ENCODE data around the gene KCNIP4. TPM values are rescaled to one million over a fixed set of nuclear protein-coding genes. Genes with fewer than 3 reads are reported as not detected.

The KCNIP4 gene
- total RNA-seq, 4 donors from 2014 or later = 2.5 TPM; not detected in 2

DNA sequence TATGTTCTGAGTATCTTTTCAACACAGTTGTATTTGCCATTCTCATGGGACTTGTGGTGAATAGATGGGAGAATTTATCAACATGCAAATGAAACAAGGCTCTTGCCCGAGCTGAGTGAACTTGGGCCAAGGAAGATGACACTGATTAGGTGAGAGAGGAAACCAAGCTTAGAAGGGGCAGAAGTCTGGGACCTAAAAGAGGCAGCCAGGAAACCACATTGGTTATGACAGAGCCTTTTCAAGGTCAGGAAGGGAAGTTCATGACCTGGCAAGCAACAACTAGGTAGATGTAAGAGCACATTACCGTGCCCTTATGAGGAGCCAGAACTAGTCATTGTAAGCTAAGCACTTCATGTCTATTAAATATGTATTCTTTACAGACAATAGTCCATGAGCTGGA lies 658.0 kb downstream of the KCNIP4 start:
- Histone ChIP-seq H3K36me3 (no peaks in the 10 kb centered on the region), H3K4me1 (no peaks in the 10 kb centered on the region), H3K9me3 (no peaks in the 10 kb centered on the region), H3K27me3 (no peaks in the 10 kb centered on the region), H3K4me3 (no peak overlapping the region), H3K27ac (no peak overlapping the region)
- 40 to 48% methylated on average over 1 to 2 of the region's 2 CpGs for WGBS, 2 donors (ENCODE audit: low coverage in 1 of 2)
- intact Hi-C loops (cut with DNase I; ENCODE audit: low total_unique reads) = loop anchor here (10.0 kb wide), 1 partner anchor 114 kb away; no protein-coding TSS in a partner anchor
- DNase-seq = no peak
- in situ Hi-C loops (cut with MboI; ENCODE audit: low pct_ligation_motif_present in 1 of 4, low pct_unique_long_range_greater_than_20kb in 1 of 4, low sequenced_read_pairs in 3 of 4) = no loop called here
- TF ChIP-seq, protein P1, sequence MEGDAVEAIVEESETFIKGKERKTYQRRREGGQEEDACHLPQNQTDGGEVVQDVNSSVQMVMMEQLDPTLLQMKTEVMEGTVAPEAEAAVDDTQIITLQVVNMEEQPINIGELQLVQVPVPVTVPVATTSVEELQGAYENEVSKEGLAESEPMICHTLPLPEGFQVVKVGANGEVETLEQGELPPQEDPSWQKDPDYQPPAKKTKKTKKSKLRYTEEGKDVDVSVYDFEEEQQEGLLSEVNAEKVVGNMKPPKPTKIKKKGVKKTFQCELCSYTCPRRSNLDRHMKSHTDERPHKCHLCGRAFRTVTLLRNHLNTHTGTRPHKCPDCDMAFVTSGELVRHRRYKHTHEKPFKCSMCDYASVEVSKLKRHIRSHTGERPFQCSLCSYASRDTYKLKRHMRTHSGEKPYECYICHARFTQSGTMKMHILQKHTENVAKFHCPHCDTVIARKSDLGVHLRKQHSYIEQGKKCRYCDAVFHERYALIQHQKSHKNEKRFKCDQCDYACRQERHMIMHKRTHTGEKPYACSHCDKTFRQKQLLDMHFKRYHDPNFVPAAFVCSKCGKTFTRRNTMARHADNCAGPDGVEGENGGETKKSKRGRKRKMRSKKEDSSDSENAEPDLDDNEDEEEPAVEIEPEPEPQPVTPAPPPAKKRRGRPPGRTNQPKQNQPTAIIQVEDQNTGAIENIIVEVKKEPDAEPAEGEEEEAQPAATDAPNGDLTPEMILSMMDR (IDR thresholded peaks at IDR 0.05) = no peak
- TF ChIP-seq POLR2A (IDR thresholded peaks at IDR 0.05) (no peak), EP300 (IDR thresholded peaks at IDR 0.05; ENCODE audit: low read depth) (no peak), POLR2AphosphoS5 (IDR thresholded peaks at IDR 0.05) (no peak)

DNA sequence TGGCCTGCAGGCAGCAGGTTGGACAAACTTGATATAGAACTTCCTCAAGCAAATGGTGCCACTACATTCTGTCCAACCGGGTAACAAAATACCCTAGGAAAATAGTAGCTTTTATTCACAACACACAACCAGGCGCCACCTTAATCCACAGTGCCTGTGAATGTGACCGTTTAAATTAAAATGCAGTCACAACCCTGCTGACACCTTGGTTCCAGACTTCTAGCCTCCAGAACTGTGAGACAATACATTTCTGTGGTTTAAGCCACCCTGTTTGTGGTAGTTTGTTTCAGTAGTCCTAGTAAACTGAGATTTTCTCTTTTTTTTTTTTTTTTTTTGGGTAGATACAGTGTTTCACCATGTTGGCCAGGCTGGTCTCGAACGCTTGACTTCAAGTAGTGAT lies 672.5 kb downstream of the KCNIP4 start:
- H3K27me3 ChIP-seq = no peaks in the 10 kb centered on the region
- TF ChIP-seq, protein P1 (IDR thresholded peaks at IDR 0.05) = no peak
- TF ChIP-seq POLR2AphosphoS5 (IDR thresholded peaks at IDR 0.05) (no peak), POLR2A (IDR thresholded peaks at IDR 0.05) (no peak), EP300 (IDR thresholded peaks at IDR 0.05; ENCODE audit: low read depth) (no peak)
- no peak for DNase-seq
- in situ Hi-C loops (cut with MboI; ENCODE audit: low pct_ligation_motif_present in 1 of 4, low pct_unique_long_range_greater_than_20kb in 1 of 4, low sequenced_read_pairs in 3 of 4) (no loop called here), intact Hi-C loops (cut with DNase I; ENCODE audit: low total_unique reads) (no loop called here)
- no peak overlapping the region for H3K4me3 ChIP-seq
- H3K27ac ChIP-seq = no peak overlapping the region
- no peaks in the 10 kb centered on the region for H3K36me3 ChIP-seq
- 95 to 100% methylated on average over 3 to 5 of the region's 5 CpGs for WGBS, 2 donors (ENCODE audit: low coverage in 1 of 2)
- no peaks in the 10 kb centered on the region for H3K9me3 ChIP-seq
- no peaks in the 10 kb centered on the region for H3K4me1 ChIP-seq

GRCh38 chr4:21271439-21272052 lies 677.0 kb downstream of the KCNIP4 start:
- no peak overlapping the region for H3K27ac ChIP-seq
- no peaks in the 10 kb centered on the region for H3K9me3 ChIP-seq
- WGBS, 2 donors (ENCODE audit: low coverage in 1 of 2) = 53 to 59% methylated on average over 3 to 4 of the region's 4 CpGs
- no peaks in the 10 kb centered on the region for H3K27me3 ChIP-seq
- DNase-seq = no peak
- intact Hi-C loops (cut with DNase I; ENCODE audit: low total_unique reads) = no loop called here
- no peaks in the 10 kb centered on the region for H3K36me3 ChIP-seq
- in situ Hi-C loops (cut with MboI; ENCODE audit: low pct_ligation_motif_present in 1 of 4, low pct_unique_long_range_greater_than_20kb in 1 of 4, low sequenced_read_pairs in 3 of 4) = no loop called here
- no peaks in the 10 kb centered on the region for H3K4me1 ChIP-seq
- no peak for TF ChIP-seq POLR2AphosphoS5 (IDR thresholded peaks at IDR 0.05)
- no peak for TF ChIP-seq EP300 (IDR thresholded peaks at IDR 0.05; ENCODE audit: low read depth)
- TF ChIP-seq, protein P1 (IDR thresholded peaks at IDR 0.05) = no peak
- no peak for TF ChIP-seq POLR2A (IDR thresholded peaks at IDR 0.05)
- H3K4me3 ChIP-seq = no peak overlapping the region

DNA sequence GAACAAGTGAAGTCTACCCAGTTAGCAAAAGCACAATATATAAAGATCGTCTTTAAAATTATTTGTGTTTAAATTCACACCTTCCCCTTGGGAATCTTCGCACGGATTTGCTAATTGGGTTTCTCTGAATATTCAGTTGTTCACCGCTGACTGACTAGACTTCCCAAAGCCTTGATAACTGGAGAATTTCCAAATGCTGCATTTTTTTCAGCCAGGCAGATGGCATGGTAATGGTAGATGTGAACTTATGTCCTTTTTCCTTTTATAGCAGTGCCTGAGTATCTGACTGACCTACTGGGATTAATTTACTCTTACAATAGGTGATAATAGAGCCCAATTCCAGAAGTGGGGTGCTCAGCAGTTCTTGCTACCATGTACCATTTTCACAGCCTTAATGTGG lies 700.2 kb downstream of the KCNIP4 start:
- Histone ChIP-seq H3K4me3 (no peak overlapping the region), H3K9me3 (no peaks in the 10 kb centered on the region), H3K36me3 (no peaks in the 10 kb centered on the region), H3K27me3 (no peaks in the 10 kb centered on the region), H3K27ac (no peak overlapping the region), H3K4me1 (no peaks in the 10 kb centered on the region)
- WGBS, 2 donors (ENCODE audit: low coverage in 1 of 2) = 91 to 92% methylated on average over 4 of the region's 4 CpGs
- intact Hi-C loops (cut with DNase I; ENCODE audit: low total_unique reads) (no loop called here), in situ Hi-C loops (cut with MboI; ENCODE audit: low pct_ligation_motif_present in 1 of 4, low pct_unique_long_range_greater_than_20kb in 1 of 4, low sequenced_read_pairs in 3 of 4) (no loop called here)
- no peak for TF ChIP-seq EP300 (IDR thresholded peaks at IDR 0.05; ENCODE audit: low read depth)
- no peak for TF ChIP-seq POLR2AphosphoS5 (IDR thresholded peaks at IDR 0.05)
- TF ChIP-seq POLR2A (IDR thresholded peaks at IDR 0.05) = no peak
- TF ChIP-seq, protein P1 (IDR thresholded peaks at IDR 0.05) = no peak
- no peak for DNase-seq

All from transverse colon (tissue), 4 donors.